ENCODE results near the gene HES5.

The HES5 gene

DNA sequence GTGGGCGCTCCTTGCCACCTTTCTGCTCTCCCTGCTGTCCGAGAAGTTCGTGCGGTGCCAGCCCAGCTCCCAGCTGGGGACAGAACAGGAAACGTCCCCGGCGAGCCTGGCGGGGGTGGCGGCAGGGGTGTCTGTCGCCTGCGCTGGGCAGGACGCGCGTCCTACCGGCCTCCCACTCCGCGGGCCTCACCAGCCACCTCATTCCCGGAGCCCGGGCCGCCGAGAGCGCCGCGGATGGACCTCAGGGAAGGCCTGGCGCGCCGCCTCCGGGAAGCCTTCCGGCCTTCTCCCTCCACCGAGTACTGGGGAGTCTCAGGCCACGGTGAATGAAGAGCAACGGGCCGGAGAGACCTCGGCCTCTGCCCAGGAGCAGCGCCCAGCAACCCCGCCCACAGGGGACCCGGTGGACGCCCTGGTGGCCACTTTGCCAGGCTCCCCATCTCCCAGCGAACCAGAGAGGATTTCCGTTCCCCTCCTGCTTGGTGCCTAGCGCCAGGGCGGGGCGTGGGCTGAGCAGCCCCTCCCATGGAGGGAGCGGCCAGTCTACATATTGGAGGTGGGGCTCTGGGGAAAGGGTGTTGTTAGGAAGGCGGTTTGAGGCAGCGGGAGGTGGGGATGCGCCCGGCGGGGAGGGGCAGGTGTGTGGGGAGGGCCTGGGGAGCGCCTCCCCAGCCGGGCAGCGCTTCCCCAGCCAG lies 16.6 kb upstream of the HES5 start:
- no peak for DNase-seq

DNA sequence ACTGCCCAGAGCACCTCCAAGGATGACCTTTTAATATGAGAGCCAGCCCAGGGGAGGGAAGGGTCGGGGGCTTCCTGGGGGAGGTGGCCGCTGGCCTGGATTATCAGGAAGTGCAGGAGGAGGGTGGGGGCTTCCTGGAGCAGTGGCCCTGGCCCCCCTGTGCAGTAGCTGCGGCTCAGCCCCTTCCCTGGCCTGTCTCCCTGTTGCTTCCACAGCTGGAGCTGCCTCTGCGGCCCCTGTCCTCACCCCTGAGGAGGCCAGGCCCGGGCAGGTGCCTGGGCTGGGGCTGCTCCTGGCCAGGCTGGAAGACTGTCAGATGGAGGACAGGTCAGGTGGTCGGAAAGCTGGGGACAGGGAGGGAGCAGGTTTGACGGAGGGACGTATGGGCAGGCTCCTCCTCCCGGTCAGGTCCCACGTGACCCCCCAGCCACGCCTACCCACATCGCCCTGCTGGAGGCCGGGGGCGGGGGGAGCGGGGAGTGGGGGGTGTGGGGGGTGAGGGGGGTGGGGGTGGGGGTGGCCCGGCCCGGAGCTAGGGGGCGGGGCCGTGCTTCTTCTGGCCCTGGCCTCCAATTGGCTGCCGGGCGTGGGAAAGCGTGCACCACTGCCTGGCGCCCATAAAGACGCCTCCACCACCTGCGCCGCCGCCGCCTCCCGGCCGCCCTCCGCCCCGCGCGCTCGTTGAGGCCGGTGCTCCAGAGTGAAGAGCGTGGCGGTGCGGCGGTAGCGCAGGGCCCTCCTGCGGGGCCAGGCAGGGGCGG lies 15.9 kb upstream of the HES5 start:
- peak; percentile 47 for DNase-seq

DNA sequence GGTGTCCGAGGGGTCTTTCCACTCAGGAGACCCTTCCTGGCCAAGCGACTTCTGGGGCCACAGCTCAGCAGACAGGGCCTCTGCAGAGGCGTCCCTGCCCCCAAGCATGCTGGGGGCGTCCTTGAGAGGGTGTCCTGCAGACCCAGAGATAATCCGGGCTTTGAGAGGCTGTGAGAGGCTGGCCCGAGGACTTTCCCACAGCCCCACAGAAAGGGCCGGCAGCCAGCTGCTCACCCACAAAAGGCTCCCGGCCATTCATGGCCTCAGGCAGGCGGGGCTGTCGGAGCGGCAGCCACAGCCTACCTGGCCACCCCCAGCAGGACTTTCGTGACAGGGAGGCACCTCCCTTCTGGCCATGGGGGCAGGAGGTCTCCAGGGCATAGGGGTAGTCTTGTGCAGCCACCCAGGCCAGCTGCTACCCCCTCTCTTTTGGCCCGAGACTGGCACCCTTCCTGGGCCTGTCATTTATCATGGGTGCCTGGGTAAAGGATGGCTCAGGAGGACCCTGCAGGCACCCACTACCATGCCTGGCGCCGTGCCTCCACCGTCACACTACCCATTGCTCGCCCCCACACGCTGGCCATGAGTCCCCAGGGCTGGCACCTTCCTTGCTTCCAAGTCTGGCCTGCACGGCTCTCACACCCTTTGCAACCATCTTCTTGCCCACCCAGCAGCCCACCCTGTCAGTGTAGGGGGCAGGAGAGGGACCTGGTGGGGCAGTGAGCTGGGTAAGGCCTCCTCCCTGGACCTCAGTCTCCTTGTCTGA lies 15.0 kb upstream of the HES5 start:
- no peak for DNase-seq

DNA sequence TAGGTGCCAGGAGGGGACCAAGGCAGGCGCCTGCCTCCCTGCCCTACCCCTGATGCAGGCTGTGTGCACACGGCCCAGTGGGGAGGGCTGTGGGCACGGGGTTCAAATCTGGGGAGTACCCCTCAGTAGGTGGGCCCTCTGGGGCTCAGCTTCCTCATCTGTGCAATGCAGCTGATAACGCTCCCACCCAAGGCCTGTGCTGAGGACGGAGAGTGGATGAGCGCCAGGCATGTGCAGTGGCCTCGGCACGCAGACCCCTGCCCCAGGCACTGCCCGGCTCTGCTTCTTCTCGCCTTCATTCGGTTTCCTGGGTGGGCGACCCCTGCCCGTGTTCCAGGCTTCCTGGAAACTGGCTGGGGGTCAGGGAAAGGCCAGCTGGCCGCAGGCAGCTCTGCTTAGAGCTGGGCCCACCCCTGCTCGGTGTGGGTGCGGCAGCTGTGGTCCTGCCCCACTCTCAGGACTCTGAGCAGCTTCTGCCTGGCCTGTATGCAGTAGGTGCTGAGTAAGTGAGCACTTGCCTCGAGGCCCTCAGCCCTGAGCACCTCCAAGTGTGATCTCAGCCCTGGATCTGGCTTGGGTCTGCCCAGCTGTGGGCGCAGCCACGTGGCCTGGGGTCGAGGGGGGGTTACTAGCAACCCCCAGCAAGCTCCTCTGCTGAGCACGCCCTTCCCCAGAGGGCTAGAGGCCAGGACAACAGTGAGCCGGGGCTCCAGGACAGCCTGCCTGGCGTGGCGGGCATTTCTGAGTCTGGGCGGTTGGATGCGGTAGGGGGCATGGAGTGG lies 14.2 kb upstream of the HES5 start:
- no peak for DNase-seq

DNA sequence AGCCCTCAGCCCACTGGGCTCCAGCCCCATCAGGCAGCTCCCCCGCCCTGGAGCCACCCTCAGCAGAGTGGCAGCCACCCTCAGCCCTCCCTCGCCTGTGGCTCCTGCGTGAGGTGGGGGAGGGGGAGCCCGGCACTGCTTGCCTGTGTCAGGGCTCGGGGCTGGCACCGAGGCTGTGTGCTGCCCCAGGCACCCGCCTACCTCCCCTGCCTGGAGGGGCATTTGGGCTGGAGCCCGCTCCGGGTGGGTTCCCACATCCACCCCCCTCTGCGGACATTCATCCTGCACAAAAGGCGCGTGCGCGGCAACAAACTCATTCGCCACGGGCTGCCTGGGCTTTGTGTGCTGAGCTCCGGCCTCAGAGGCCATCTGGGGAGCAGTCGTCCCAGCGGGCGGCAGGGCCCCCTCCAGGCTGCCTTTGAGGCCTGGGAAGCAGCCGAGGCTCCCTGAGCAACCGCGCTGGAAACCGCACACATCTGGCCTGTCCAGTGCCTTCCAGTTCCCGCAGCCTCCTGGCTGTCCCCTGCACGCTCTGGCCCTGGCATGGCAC lies 13.6 kb upstream of the HES5 start:
- no peak for DNase-seq

DNA sequence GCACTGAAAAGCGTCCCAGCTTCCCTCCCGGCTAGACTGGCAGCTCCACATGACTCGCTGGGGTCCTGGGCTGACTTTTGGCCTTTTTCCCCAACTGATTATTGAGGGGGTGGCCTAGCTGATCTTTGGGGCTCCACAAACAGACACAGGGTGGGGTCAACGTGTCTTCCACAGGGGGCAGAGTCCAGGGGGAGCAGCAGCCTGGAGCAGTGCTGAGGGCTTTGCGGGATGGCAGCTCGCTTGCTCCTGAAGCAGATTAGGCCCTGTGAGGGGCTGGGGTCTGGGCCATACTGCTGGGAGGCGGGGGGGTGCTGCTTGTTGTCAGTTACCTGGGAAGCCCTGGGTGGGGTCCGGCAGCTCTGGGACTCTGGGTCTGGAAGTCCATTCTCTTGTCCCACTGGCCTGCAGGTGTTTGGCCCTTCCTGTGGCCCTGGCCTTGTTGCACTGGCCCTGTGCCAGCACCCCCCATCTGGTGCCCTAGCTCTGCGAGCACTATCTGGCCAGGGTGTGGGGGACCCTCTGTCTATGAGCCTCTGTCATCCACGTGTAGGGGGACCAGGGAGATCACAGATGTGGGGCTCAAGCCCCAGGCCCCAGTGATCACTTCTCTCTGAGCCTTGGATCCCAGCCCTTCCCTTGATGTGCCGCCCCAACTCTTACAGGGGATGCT lies 12.3 kb upstream of the HES5 start:
- no peak for DNase-seq

DNA sequence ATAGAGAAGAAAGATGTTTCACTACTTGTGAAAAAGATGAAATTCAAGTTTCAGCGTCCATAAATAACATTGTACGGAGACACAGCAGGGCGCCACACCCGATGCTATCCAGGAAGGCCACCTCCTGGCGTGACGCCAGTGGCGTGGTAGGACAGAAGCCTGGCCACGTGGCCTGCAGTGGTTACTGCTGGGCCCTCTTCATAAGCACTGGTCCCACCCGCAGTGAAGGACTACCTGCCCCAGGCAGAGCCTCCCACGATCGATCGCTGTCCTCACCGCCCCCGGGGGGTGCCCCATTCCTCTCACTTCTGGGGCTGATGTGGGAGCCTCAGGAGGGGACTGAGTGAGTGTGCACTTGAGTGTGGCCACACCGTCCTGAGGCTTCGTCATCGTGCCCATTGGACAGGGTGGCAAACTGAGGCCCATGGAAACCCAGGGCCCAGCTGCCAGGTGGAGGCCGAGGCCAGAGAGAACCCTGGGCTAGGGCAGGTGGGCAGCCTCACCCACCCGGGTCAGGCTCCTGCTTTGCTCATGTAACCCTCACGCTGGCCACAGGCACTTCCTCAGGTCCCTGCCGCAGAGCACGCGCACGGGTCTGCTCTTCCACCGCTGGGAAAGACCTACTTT lies 11.7 kb upstream of the HES5 start:
- no peak for DNase-seq

DNA sequence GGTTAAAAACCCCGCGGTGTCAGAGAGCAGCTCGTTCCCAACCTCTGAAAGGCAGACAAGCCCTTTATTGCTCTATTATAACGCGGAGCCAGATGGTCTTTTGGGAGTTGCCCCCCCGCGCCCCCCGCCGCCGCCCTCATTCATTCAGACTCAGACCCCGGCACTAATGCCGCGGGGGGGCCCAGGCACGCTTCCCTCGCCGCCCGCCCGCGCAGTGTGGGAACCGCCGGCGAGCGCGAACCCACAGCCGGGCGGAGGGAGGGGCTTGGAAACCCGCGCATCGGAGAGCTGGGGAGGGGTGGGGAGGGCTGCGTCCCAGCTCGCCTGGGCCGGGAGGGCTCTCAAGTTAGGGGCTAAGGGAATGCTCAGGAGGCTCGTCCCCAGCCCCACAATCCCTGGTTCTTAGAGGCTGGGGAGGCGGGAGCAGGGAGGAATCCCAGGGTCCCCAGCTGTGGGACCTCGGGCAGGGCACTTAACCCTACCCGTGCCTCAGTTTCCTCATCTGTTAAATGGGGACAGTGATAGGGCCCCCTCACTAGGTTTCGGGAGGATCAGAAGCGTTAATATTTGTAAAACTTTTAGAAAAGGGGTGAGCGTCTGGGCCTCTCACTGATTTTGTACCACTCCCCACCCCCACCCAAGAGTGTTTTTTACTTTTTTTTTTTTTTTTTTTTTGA lies 10.9 kb upstream of the HES5 start:
- DNase-seq, result no peak

DNA sequence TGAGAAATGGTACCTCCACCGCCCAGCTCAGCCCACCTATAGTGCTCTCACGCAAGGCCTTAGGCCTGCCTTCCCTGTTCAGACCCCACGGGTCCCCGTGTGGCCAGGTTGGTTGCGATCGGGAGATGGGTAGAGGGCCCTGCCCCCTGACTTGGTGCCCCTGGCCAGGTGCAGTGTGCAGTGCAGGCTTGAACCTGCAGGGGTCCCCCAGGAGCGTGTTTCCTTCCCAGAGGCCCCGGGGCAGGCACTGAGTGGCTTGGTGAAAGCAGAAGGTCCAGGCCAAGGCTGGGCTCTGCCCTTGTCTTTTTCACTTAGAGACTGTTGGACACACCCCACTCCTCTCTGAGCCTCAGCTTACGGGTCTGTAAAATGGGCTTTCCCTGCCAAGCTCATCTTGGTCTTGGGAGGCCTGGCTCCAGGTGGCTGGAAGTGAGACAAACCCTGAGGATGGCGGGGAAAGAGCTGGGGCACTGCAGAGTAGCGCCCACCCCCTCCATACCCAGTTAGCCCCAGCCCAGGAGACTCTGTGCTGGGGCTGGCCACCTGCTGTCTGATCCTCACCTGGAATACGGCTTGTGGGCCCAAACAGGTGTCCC lies 9.3 kb upstream of the HES5 start:
- no peak for DNase-seq

DNA sequence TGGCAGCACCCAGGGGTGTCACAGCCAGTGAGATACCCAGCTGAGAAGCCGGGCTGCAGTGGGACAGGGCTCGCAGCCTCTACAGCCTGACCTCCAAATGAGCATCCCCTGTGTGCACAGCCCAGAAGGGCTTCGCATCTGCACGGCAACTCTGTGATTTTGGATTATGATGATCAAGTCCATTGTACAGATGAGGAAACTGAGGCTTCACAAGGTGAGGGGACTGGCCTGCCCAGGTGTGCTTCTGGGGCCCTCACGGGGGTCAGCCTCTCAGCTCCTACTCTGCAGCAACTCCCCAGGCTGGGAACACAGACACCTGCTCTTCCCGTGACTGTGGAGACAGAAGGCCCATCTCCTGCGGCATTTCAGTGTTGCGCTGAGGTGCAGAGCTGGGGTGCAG lies 8.8 kb upstream of the HES5 start:
- DNase-seq, result no peak

DNA sequence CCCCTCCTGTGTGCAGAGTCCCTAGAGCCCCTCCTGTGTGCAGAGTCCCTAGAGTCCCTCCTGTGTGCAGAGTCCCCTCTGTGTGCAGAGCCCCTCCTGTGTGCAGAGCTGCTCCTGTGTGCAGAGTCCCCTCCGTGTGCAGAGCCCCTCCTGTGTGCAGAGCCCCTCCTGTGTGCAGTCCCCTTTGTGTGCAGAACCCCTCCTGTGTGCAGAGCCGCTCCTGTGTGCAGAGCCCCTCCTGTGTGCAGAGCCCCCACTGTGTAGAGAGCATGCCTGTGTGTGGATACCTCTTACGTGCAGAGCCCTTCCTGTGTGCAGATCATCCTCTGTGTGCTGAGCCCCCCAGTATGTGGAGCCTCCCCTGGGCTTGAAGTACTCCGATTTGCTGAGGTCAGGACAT lies 8.3 kb upstream of the HES5 start:
- DNase-seq, result no peak

DNA sequence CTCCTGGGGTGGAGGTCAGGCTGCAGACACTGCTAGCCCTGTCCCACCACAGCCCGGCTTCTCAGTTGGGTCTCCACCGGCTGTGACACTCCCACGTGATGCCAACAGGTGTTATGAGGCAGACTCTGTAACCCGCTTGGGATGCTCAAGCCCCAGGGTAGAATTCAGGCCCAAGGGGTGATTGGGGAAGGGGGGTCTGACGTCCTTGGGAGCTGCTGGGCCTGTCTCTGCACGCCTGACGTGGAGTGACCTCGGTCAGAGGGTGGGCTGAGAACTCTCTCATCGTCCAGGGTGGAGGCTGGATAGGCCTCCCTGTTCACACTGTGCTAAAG lies 7.7 kb upstream of the HES5 start:
- no peak for DNase-seq

DNA sequence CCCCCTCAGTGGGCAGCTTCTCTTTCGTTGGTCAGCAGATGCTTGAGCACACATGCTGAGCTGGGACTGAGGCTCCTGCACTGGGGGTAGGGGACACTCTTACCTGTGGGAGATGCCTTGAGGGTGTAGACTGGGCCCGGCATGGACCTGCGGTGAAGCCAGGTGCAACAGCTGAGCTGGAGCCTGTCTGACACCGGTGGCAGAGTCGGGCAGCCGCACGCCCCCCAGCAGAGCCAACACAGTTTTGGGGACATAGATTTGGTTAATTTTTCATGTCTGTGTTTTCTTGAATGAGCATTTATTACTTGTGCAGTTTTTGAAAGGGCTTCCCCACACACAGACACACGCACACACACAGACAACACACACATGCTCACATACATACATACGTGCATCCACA lies 5.9 kb upstream of the HES5 start:
- no peak for DNase-seq

DNA sequence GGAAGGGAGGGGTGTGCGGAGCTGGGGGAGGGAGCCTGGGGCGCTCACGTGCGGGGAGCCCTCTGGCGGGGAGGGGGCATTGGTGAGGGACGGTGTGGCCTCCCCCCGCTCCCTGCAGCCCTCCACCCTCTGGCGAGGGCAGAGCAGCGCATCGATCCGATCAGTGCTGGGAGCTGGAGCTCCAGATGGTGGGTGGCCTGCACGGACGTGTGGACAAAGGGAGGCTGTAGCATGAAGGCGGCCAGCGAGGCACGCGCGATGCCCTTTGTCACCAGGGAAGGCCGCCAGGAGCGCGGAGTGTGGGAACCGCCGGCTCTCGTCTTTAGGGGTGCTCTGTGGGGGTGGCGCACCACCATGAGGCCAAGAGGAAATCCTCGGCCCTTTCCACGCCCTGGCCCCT lies 5.4 kb upstream of the HES5 start:
- no peak for DNase-seq

DNA sequence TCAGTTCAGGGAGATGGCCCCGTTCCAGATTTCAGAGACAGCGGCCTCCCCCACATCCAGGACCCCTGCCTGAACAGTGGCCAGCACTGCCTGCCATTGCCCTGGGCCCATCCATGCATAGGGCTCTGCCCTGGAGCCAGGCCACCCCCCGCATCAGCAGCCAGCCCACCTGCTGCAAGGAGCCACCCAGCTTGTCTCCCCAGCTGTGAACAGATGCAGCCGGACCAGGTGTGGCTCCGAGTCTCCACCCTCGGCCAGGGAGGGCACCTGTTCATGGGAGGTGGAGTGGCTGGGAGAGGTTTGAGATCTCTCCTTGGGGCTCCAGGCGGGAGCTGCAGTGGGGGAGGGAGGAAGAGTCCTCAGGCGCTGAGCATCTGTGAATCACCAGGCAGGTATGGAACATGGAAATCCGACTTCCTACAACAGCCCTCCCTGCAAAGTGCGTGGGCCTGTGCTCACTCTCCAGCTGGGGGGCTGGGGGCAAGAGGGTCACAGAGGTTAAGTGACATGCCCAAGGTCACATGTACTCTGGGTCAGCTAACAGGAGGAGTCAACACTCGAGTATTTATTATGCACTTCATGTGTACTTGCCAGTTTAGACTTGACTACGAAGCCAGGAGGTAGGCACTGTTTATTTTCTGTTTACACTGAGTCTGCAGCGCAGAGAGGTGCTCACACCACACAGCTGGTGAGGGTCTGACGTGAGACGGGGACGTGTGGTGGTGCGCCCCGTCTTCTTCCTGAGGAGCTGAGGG lies 4.8 kb upstream of the HES5 start:
- DNase-seq, result no peak

DNA sequence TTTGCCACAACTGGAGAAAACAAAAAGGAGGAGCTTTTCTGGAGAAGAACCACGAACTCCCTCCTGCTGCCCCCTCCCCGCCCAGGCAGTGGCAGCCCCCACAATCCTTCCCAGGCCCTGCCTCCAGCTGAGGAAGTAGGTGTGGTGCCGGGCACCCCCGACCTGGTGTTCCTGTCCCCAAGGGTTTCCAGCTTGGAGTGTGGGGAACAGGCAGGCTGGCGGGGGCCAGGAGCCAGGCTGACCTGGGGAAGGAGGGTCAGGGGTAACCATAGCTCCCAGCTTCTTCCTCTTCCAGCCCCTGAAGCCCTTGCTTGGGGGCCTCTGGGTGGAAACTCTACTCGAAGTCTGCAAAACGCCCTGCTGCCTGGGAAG lies 4.2 kb upstream of the HES5 start:
- no peak for DNase-seq

DNA sequence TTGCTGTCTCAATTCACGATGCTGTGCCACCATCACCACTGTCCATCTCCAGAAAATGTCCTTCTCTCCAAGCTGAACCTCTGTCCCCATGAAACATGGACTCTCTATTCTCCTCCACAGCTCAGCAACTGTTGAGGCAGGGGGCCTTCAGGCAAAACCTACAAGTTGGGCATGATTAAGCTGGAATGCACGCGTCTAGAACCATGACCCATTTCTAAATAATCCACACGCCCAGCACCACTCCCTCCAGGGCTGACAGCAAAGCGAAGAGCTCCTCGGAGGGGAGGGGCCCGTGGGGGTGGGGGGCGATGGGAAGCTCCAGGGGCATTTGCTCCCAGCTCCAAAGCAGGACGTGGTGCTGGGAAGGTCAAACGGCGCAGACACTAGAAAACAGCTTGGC lies 3.3 kb upstream of the HES5 start:
- no peak for DNase-seq

DNA sequence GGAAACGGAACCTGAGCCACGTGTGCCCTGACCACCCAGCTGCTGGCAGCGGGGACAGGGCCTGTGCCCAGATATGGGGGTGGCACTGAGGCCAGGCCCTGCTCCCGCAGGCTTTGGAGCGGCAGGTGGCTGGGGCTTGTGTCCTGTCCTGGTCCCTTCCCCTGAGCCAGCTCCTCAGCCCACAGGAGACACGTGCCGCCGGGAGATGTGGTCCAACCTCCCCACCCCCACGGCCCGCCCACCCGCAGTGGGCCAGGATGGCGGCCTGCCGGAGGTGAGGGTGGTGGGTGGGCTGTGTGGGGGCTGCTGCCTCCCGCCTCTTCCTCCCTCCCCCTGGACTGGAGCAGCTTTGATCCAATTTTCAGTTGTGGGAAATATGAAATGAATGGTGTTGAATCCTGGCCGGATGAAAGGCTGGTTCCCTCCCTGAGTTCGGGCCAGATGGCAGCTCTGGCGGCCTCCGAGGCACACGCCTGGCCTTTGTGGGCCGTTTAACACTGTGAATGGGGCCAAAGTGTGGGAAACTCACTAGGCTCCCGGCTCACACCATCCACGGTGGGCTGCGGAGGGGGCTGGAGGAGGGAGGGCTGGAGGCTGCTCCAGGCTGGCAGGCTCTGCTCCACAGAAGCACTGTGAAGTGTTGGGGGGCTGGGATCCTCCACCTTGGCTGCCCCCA lies 2.6 kb upstream of the HES5 start:
- DNase-seq, result no peak

DNA sequence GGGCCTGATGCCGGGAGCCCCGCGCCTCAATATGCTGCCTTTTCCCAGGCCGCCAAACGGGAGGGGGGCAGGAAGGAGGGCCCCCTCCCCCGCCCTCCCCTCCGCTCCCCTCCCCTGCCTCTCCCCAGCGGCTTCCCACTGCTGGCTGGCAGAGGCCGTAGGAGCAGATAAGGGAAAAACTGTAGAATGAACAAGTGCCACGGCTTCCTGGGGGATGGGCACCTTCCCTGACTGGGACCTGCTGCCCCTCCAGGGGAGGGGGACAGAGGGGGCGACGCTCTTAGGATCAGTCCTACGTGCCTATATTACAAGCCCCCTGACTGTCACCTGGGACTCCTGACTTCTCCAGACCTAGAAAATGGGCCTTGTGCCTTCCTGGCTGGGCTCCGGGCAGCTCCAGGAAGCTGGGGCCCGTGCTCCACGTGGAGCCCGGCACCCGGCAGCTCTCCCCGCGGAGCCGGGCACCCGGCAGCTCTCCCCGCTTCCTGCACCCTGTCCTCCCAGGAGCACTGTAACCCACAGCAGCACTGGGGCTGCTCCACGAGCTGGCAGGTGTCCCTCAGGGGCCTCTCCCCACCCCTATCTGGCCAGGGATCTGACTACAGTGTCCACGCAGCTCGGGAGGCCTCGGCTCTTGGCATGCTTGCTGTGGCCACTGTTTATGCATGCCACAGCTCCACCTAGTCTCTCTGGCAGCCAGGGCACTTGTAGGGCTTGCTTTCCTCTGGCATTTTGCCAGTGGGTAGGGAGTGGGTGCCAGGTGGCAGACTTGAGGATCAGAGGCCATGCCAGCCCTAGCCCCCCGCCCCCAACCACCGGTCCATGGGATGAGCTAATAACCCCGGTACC lies 674 bp upstream of the HES5 start:
- no peak for DNase-seq
